ENCODE data around the gene EYA2. TPM values are rescaled to one million over a fixed set of nuclear protein-coding genes. Genes with fewer than 3 reads are reported as not detected.

EYA2 gene
- total and polyA plus RNA-seq, 2 donors: 11.1 to 28.5 TPM

GRCh38 chr20:47113362-47114109 is 218.9 kb downstream of the EYA2 start:
- WGBS: 69% methylated on average over 5 of the region's 5 CpGs
- DNase-seq (ENCODE audit: low read depth in 6 of 9, low spot score in 9 of 9): no peak
- H3K4me1 ChIP-seq (ENCODE audit: control insufficient read depth in 2 of 2, insufficient read depth in 2 of 2, low read length in 2 of 2): no peaks in the 10 kb centered on the region
- H3K27ac ChIP-seq (ENCODE audit: low read depth in 1 of 2, low read length in 1 of 2): no peak overlapping the region
- H3K9me3 ChIP-seq (ENCODE audit: control insufficient read depth in 2 of 2, insufficient read depth in 1 of 2, low read length in 1 of 2): peaks cover 2 to 8% of the 10 kb centered on the region in 2 donors
- no peak overlapping the region for H3K4me3 ChIP-seq (ENCODE audit: low read length in 2 of 2)
- H3K36me3 ChIP-seq (ENCODE audit: control insufficient read depth in 2 of 2, insufficient read depth in 2 of 2, low read length in 1 of 2): no peaks in the 10 kb centered on the region
- no peaks in the 10 kb centered on the region for H3K27me3 ChIP-seq (ENCODE audit: control insufficient read depth in 2 of 2, insufficient read depth in 1 of 2, low read length in 1 of 2)

GRCh38 chr20:47115694-47116093 is 221.1 kb downstream of the EYA2 start:
- Histone ChIP-seq H3K9me3 (ENCODE audit: control insufficient read depth in 2 of 2, insufficient read depth in 1 of 2, low read length in 1 of 2) (peaks cover under 1 to 1% of the 10 kb centered on the region in 2 donors), H3K27ac (ENCODE audit: low read depth in 1 of 2, low read length in 1 of 2) (no peak overlapping the region), H3K4me1 (ENCODE audit: control insufficient read depth in 2 of 2, insufficient read depth in 2 of 2, low read length in 2 of 2) (no peaks in the 10 kb centered on the region), H3K36me3 (ENCODE audit: control insufficient read depth in 2 of 2, insufficient read depth in 2 of 2, low read length in 1 of 2) (no peaks in the 10 kb centered on the region), H3K4me3 (ENCODE audit: low read length in 2 of 2) (no peak overlapping the region), H3K27me3 (ENCODE audit: control insufficient read depth in 2 of 2, insufficient read depth in 1 of 2, low read length in 1 of 2) (no peaks in the 10 kb centered on the region)
- WGBS: 88% methylated on average over 4 of the region's 4 CpGs
- no peak for DNase-seq (ENCODE audit: low read depth in 6 of 9, low spot score in 9 of 9)

- Histone ChIP-seq H3K36me3 (ENCODE audit: control insufficient read depth in 2 of 2, insufficient read depth in 2 of 2, low read length in 1 of 2) (no peaks in the 10 kb centered on the region), H3K27ac (ENCODE audit: low read depth in 1 of 2, low read length in 1 of 2) (no peak overlapping the region), H3K4me3 (ENCODE audit: low read length in 2 of 2) (no peak overlapping the region), H3K4me1 (ENCODE audit: control insufficient read depth in 2 of 2, insufficient read depth in 2 of 2, low read length in 2 of 2) (no peaks in the 10 kb centered on the region), H3K27me3 (ENCODE audit: control insufficient read depth in 2 of 2, insufficient read depth in 1 of 2, low read length in 1 of 2) (no peaks in the 10 kb centered on the region), H3K9me3 (ENCODE audit: control insufficient read depth in 2 of 2, insufficient read depth in 1 of 2, low read length in 1 of 2) (no peaks in the 10 kb centered on the region)
- 89% methylated on average over 16 of the region's 16 CpGs for WGBS
- no peak for DNase-seq (ENCODE audit: low read depth in 6 of 9, low spot score in 9 of 9)
Measured at GRCh38 chr20:47117371-47117770, 222.7 kb downstream of the EYA2 start.

- no peaks in the 10 kb centered on the region for H3K27me3 ChIP-seq (ENCODE audit: control insufficient read depth in 2 of 2, insufficient read depth in 1 of 2, low read length in 1 of 2)
- no peaks in the 10 kb centered on the region for H3K36me3 ChIP-seq (ENCODE audit: control insufficient read depth in 2 of 2, insufficient read depth in 2 of 2, low read length in 1 of 2)
- DNase-seq (ENCODE audit: low read depth in 6 of 9, low spot score in 9 of 9): no peak
- H3K27ac ChIP-seq (ENCODE audit: low read depth in 1 of 2, low read length in 1 of 2): no peak overlapping the region
- no peaks in the 10 kb centered on the region for H3K9me3 ChIP-seq (ENCODE audit: control insufficient read depth in 2 of 2, insufficient read depth in 1 of 2, low read length in 1 of 2)
- 36% methylated on average over 4 of the region's 4 CpGs for WGBS
- no peaks in the 10 kb centered on the region for H3K4me1 ChIP-seq (ENCODE audit: control insufficient read depth in 2 of 2, insufficient read depth in 2 of 2, low read length in 2 of 2)
- H3K4me3 ChIP-seq (ENCODE audit: low read length in 2 of 2): no peak overlapping the region
Measured at GRCh38 chr20:47117773-47118172, 223.1 kb downstream of the EYA2 start.

DNA sequence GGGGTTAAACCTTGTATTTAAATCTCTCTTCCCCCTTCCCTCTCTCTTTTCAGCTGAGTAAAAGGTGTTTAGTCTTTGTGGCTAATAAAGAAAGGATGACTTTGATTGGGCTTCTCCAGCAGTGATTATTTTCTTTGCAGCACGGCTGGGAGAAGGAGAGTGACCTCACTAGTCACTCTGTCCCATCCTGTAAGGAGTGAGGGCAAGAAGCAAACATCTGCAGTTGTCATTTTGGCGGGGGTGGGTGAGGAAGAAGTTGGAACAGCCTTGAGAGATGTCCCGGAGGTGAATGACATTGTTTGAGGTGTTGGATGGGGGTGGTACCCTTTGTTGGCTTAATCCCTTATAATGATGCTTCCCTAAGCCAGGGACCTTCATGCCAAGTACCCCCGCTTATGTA is 223.6 kb downstream of the EYA2 start:
- WGBS: 43% methylated on average over 4 of the region's 4 CpGs
- Histone ChIP-seq H3K4me1 (ENCODE audit: control insufficient read depth in 2 of 2, insufficient read depth in 2 of 2, low read length in 2 of 2) (no peaks in the 10 kb centered on the region), H3K4me3 (ENCODE audit: low read length in 2 of 2) (no peak overlapping the region), H3K9me3 (ENCODE audit: control insufficient read depth in 2 of 2, insufficient read depth in 1 of 2, low read length in 1 of 2) (no peaks in the 10 kb centered on the region), H3K36me3 (ENCODE audit: control insufficient read depth in 2 of 2, insufficient read depth in 2 of 2, low read length in 1 of 2) (no peaks in the 10 kb centered on the region), H3K27ac (ENCODE audit: low read depth in 1 of 2, low read length in 1 of 2) (no peak overlapping the region), H3K27me3 (ENCODE audit: control insufficient read depth in 2 of 2, insufficient read depth in 1 of 2, low read length in 1 of 2) (no peaks in the 10 kb centered on the region)
- no peak for DNase-seq (ENCODE audit: low read depth in 6 of 9, low spot score in 9 of 9)

DNA sequence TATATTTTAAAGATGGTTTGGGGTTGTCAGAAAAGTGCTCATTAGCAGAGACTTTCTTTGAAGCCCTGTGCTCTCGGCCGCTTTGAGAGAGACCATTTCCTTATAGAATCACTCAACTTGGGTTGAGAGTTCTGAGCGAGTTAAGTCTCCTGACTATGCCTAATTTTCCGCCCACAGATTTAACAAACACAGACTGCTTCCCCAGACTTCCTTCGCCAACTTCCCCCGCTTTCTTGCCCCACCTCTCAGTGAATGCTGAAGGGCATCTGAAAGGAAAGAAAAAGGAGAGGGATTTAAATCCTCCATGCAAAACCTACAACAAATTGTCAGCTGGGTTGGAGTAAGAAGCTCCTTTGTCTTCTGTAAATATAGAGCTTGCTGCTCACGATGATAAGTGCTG is 224.0 kb downstream of the EYA2 start:
- Histone ChIP-seq H3K4me3 (ENCODE audit: low read length in 2 of 2) (no peak overlapping the region), H3K4me1 (ENCODE audit: control insufficient read depth in 2 of 2, insufficient read depth in 2 of 2, low read length in 2 of 2) (no peaks in the 10 kb centered on the region), H3K27ac (ENCODE audit: low read depth in 1 of 2, low read length in 1 of 2) (no peak overlapping the region), H3K27me3 (ENCODE audit: control insufficient read depth in 2 of 2, insufficient read depth in 1 of 2, low read length in 1 of 2) (no peaks in the 10 kb centered on the region), H3K36me3 (ENCODE audit: control insufficient read depth in 2 of 2, insufficient read depth in 2 of 2, low read length in 1 of 2) (no peaks in the 10 kb centered on the region), H3K9me3 (ENCODE audit: control insufficient read depth in 2 of 2, insufficient read depth in 1 of 2, low read length in 1 of 2) (no peaks in the 10 kb centered on the region)
- DNase-seq (ENCODE audit: low read depth in 6 of 9, low spot score in 9 of 9): no peak
- 31% methylated on average over 7 of the region's 7 CpGs for WGBS

DNA sequence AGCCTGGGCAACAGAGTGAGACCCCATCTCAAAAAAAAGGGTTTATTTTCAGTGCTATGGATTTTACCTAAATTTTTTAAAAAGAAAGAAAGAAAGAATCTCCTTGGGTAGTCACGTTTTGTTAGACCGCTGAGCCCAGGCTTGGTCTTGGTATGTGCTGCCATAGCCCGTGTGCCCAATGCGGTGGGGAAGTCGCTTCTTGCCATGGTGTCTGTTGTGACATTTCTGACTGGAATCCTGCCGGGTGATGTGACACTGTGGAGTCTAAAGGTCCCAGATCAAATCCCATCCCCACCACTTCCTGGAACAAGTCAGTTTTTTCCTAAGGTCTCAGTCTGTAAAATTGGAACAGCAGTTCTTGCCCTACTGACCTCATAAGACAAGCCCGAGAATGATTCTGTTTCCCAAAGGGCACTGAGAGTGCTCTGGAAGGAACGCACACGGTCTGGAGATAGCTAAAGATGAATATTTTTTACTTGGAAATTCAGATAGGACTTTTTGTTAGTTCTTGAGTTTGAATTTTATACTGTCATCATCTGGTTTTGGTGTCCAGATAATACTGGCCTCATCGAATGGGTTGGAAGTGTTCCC is 225.8 kb downstream of the EYA2 start:
- Histone ChIP-seq H3K9me3 (ENCODE audit: control insufficient read depth in 2 of 2, insufficient read depth in 1 of 2, low read length in 1 of 2) (no peaks in the 10 kb centered on the region), H3K4me1 (ENCODE audit: control insufficient read depth in 2 of 2, insufficient read depth in 2 of 2, low read length in 2 of 2) (peaks cover 0 to 3% of the 10 kb centered on the region in 2 donors), H3K4me3 (ENCODE audit: low read length in 2 of 2) (no peak overlapping the region), H3K27ac (ENCODE audit: low read depth in 1 of 2, low read length in 1 of 2) (no peak overlapping the region), H3K27me3 (ENCODE audit: control insufficient read depth in 2 of 2, insufficient read depth in 1 of 2, low read length in 1 of 2) (no peaks in the 10 kb centered on the region), H3K36me3 (ENCODE audit: control insufficient read depth in 2 of 2, insufficient read depth in 2 of 2, low read length in 1 of 2) (no peaks in the 10 kb centered on the region)
- DNase-seq (ENCODE audit: low read depth in 6 of 9, low spot score in 9 of 9): no peak
- 95% methylated on average over 10 of the region's 10 CpGs for WGBS

DNA sequence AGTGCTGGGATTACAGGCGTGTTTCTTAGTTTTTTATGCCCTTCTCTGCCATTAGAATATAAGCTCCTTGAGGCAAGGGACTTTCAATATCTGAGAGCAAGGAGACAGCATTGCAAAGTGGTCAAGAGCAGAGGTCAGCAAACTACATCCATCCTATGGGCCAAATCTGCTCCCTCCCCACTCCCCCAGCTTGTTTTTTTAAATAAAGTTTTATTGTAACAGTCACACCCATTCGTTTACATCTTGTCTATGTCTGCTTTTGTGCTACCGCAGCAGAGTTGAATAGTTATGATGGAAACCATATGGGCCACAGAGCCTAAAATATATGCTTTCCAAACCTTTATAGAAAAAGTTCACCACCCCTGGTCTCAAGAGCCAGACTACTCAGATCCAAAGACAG is 227.9 kb downstream of the EYA2 start:
- 86% methylated on average over 3 of the region's 3 CpGs for WGBS
- no peak overlapping the region for H3K4me3 ChIP-seq (ENCODE audit: low read length in 2 of 2)
- H3K4me1 ChIP-seq (ENCODE audit: control insufficient read depth in 2 of 2, insufficient read depth in 2 of 2, low read length in 2 of 2): peaks cover 0 to 7% of the 10 kb centered on the region in 2 donors
- no peaks in the 10 kb centered on the region for H3K36me3 ChIP-seq (ENCODE audit: control insufficient read depth in 2 of 2, insufficient read depth in 2 of 2, low read length in 1 of 2)
- DNase-seq (ENCODE audit: low read depth in 6 of 9, low spot score in 9 of 9): no peak
- no peak overlapping the region for H3K27ac ChIP-seq (ENCODE audit: low read depth in 1 of 2, low read length in 1 of 2)
- no peaks in the 10 kb centered on the region for H3K9me3 ChIP-seq (ENCODE audit: control insufficient read depth in 2 of 2, insufficient read depth in 1 of 2, low read length in 1 of 2)
- H3K27me3 ChIP-seq (ENCODE audit: control insufficient read depth in 2 of 2, insufficient read depth in 1 of 2, low read length in 1 of 2): peaks cover 0 to 5% of the 10 kb centered on the region in 2 donors

GRCh38 chr20:47124181-47124717 is 229.6 kb downstream of the EYA2 start:
- WGBS: 51% methylated on average over 3 of the region's 3 CpGs
- peaks cover 0 to 12% of the 10 kb centered on the region in 2 donors for H3K27me3 ChIP-seq (ENCODE audit: control insufficient read depth in 2 of 2, insufficient read depth in 1 of 2, low read length in 1 of 2)
- H3K9me3 ChIP-seq (ENCODE audit: control insufficient read depth in 2 of 2, insufficient read depth in 1 of 2, low read length in 1 of 2): no peaks in the 10 kb centered on the region
- H3K36me3 ChIP-seq (ENCODE audit: control insufficient read depth in 2 of 2, insufficient read depth in 2 of 2, low read length in 1 of 2): no peaks in the 10 kb centered on the region
- peak overlapping the region; percentile 47 to 81 for H3K27ac ChIP-seq (ENCODE audit: low read depth in 1 of 2, low read length in 1 of 2)
- peaks cover 0 to 9% of the 10 kb centered on the region in 2 donors for H3K4me1 ChIP-seq (ENCODE audit: control insufficient read depth in 2 of 2, insufficient read depth in 2 of 2, low read length in 2 of 2)
- DNase-seq (ENCODE audit: low read depth in 6 of 9, low spot score in 9 of 9): no peak
- no peak overlapping the region for H3K4me3 ChIP-seq (ENCODE audit: low read length in 2 of 2)

Data from thymus (tissue), 11 donors.